ENCODE measurements around the gene GALNT2. TPM values are rescaled to one million over a fixed set of nuclear protein-coding genes. Genes with fewer than 3 reads are reported as not detected.

Gene GALNT2
- total and polyA plus RNA-seq, 9 donors: 38.6 to 142 (median 83.7) TPM

DNA sequence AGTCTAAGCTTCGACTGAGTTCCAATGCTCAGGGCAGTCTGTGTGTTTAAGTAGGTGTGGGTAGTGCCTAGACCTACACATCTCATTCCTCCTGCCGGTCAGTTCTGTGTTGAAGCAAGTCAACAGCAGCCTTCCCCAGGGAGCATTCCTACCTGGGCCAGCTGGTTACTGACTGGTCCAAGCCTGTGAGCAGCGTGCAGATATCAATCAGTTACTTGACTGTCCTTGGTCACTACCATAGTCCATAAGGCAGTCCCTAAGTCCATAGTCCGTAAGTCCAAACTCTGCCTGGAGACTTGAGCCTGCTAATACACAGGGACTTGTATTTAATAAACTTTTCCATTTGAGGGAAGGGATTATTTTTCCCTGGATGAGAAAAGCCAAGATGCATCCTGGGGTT is 187.2 kb downstream of the GALNT2 start:
- no peaks in the 10 kb centered on the region for H3K27me3 ChIP-seq
- no peak for DNase-seq
- H3K9me3 ChIP-seq: no peaks in the 10 kb centered on the region
- TF ChIP-seq, protein P1, sequence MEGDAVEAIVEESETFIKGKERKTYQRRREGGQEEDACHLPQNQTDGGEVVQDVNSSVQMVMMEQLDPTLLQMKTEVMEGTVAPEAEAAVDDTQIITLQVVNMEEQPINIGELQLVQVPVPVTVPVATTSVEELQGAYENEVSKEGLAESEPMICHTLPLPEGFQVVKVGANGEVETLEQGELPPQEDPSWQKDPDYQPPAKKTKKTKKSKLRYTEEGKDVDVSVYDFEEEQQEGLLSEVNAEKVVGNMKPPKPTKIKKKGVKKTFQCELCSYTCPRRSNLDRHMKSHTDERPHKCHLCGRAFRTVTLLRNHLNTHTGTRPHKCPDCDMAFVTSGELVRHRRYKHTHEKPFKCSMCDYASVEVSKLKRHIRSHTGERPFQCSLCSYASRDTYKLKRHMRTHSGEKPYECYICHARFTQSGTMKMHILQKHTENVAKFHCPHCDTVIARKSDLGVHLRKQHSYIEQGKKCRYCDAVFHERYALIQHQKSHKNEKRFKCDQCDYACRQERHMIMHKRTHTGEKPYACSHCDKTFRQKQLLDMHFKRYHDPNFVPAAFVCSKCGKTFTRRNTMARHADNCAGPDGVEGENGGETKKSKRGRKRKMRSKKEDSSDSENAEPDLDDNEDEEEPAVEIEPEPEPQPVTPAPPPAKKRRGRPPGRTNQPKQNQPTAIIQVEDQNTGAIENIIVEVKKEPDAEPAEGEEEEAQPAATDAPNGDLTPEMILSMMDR (IDR thresholded peaks at IDR 0.05): no peak
- TF ChIP-seq POLR2A (IDR thresholded peaks at IDR 0.05) (no peak), EP300 (IDR thresholded peaks at IDR 0.05) (no peak)
- H3K4me3 ChIP-seq: no peak overlapping the region
- H3K4me1 ChIP-seq (ENCODE audit: insufficient read depth): peaks cover 2% of the 10 kb centered on the region
- intact Hi-C loops (cut with DNase I): no loop called here
- 97 to 99% (median 98%) methylated on average over 4 of the region's 4 CpGs for WGBS, 3 donors
- no peak overlapping the region for H3K27ac ChIP-seq
- no peaks in the 10 kb centered on the region for H3K36me3 ChIP-seq

DNA sequence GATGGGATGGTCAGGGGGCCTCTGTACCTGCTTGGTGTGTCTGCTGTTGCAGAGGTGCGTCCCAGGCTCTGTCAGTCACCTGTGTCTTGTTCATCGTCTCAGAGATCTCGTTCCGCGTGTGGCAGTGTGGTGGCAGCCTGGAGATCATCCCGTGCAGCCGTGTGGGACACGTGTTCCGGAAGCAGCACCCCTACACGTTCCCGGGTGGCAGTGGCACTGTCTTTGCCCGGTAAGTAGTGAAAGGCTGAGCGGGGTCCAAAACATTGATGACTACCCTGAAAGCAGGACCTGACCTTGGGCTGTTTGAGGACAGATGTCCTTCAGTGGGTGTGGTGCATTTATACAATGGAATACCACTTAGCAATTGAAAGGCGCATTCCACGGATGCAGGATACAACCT is 188.1 kb downstream of the GALNT2 start:
- 93 to 95% (median 93%) methylated on average over 15 of the region's 15 CpGs for WGBS, 3 donors
- Histone ChIP-seq H3K27ac (no peak overlapping the region), H3K4me3 (no peak overlapping the region), H3K4me1 (ENCODE audit: insufficient read depth) (peaks cover 1% of the 10 kb centered on the region), H3K36me3 (no peaks in the 10 kb centered on the region), H3K27me3 (no peaks in the 10 kb centered on the region), H3K9me3 (no peaks in the 10 kb centered on the region)
- intact Hi-C loops (cut with DNase I): no loop called here
- no peak for DNase-seq
- TF ChIP-seq EP300 (IDR thresholded peaks at IDR 0.05) (no peak), POLR2A (IDR thresholded peaks at IDR 0.05) (no peak)
- TF ChIP-seq, protein P1 (IDR thresholded peaks at IDR 0.05): no peak

DNA sequence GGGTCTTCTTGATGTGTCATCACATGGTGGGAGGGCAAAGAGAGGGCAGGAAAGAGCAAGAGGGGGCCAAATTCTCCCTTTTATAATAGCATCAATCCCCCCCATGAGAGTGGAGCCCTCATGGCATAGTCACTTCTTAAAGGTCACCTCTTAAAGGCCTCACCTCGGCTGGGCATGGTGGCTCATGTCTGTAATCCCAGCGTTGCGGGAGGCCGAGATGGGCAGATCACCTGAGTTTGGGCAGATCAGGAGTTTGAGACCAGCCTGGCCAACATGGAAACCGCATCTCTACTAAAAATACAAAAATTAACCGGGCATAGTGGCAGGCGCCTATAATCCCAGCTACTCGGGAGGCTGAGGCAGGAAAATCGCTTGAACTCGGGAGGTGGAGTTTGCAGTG is 189.0 kb downstream of the GALNT2 start:
- Histone ChIP-seq H3K4me1 (ENCODE audit: insufficient read depth) (no peaks in the 10 kb centered on the region), H3K4me3 (no peak overlapping the region), H3K27me3 (no peaks in the 10 kb centered on the region), H3K36me3 (no peaks in the 10 kb centered on the region), H3K9me3 (no peaks in the 10 kb centered on the region), H3K27ac (no peak overlapping the region)
- intact Hi-C loops (cut with DNase I): no loop called here
- WGBS, 3 donors: 96 to 97% (median 96%) methylated on average over 10 of the region's 10 CpGs
- DNase-seq: no peak
- TF ChIP-seq EP300 (IDR thresholded peaks at IDR 0.05) (no peak), POLR2A (IDR thresholded peaks at IDR 0.05) (no peak)
- TF ChIP-seq, protein P1 (IDR thresholded peaks at IDR 0.05): no peak

DNA sequence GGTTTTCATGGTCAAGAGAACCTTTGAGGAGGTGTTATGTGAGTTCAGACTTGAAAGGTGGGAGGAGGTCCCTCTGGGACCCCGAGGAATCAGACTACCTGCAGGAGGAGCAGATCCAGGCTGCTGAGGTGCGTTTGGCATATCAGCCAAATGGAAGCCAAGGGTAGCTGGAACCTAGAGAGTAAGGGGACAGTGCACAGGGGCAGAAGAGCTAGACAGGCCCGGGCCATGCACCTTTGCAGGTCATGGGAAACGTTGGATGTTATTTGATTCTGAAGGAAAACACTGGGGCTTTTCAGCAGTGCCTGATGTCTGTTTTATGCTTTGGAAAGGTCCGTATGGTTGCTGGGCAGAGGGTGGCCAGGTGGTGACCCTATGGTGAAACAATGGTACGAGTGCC is 189.9 kb downstream of the GALNT2 start:
- 86 to 93% (median 92%) methylated on average over 6 of the region's 6 CpGs for WGBS, 3 donors
- H3K27me3 ChIP-seq: no peaks in the 10 kb centered on the region
- no peak overlapping the region for H3K27ac ChIP-seq
- intact Hi-C loops (cut with DNase I): no loop called here
- H3K4me1 ChIP-seq (ENCODE audit: insufficient read depth): no peaks in the 10 kb centered on the region
- H3K9me3 ChIP-seq: no peaks in the 10 kb centered on the region
- H3K4me3 ChIP-seq: no peak overlapping the region
- no peaks in the 10 kb centered on the region for H3K36me3 ChIP-seq
- TF ChIP-seq, protein P1 (IDR thresholded peaks at IDR 0.05): no peak
- TF ChIP-seq POLR2A (IDR thresholded peaks at IDR 0.05) (no peak), EP300 (IDR thresholded peaks at IDR 0.05) (no peak)
- no peak for DNase-seq

DNA sequence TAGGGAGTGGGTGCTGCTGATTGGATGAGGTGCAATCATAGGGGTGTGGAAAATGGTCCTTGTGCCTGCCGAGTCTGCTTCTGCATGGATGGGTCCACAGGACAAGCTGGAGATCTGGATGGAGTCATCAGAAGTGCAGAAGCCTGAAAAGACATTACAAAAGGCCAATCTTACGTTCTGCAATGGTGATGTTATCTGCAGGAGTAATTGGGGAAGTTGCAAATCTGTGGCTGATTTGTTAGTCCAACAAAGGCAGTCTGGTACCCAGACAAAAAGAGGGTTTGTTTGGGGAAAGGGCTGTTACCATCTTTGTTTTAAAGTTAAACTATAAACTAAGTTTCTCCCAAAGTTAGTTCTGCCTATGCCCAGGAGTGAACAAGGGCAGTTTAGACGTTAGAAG is 192.6 kb downstream of the GALNT2 start:
- DNase-seq: no peak
- Histone ChIP-seq H3K4me3 (no peak overlapping the region), H3K27me3 (no peaks in the 10 kb centered on the region), H3K9me3 (no peaks in the 10 kb centered on the region), H3K27ac (no peak overlapping the region), H3K36me3 (no peaks in the 10 kb centered on the region), H3K4me1 (ENCODE audit: insufficient read depth) (no peaks in the 10 kb centered on the region)
- TF ChIP-seq POLR2A (IDR thresholded peaks at IDR 0.05): no peak
- TF ChIP-seq EP300 (IDR thresholded peaks at IDR 0.05): no peak
- TF ChIP-seq, protein P1 (IDR thresholded peaks at IDR 0.05): no peak
- WGBS, 3 donors: 85 to 90% (median 87%) methylated on average over 3 of the region's 3 CpGs
- intact Hi-C loops (cut with DNase I): no loop called here

Measured in ovary (tissue), 9 donors.